ENCODE data around the gene DET1.
"Not testable (repeated sequence)": the region's sequence is repeated elsewhere in the genome, so short reads cannot be mapped to it uniquely, and the experiment has no call there.

Gene DET1

GRCh38 chr15:88541111-88541510 lies 5.4 kb downstream of the DET1 start:
- not testable (repeated sequence) for DNase-seq (ENCODE audit: low read depth in 3 of 3)

GRCh38 chr15:88540350-88540749 lies 6.1 kb downstream of the DET1 start:
- not testable (repeated sequence) for DNase-seq (ENCODE audit: low read depth in 3 of 3)

- no peak for DNase-seq (ENCODE audit: low read depth in 3 of 3)
Observed at GRCh38 chr15:88539441-88539840, 7.0 kb downstream of the DET1 start.

GRCh38 chr15:88538972-88539371 lies 7.5 kb downstream of the DET1 start:
- DNase-seq (ENCODE audit: low read depth in 3 of 3): no peak

- no peak for DNase-seq (ENCODE audit: low read depth in 3 of 3)
Observed at GRCh38 chr15:88537591-88538317, 8.7 kb downstream of the DET1 start.

GRCh38 chr15:88535607-88536313 lies 10.7 kb downstream of the DET1 start:
- DNase-seq (ENCODE audit: low read depth in 3 of 3): no peak

- DNase-seq (ENCODE audit: low read depth in 3 of 3): no peak
Observed at GRCh38 chr15:88535100-88535499, 11.4 kb downstream of the DET1 start.

GRCh38 chr15:88533376-88533775 lies 13.1 kb downstream of the DET1 start:
- no peak for DNase-seq (ENCODE audit: low read depth in 3 of 3)

GRCh38 chr15:88529021-88529630 lies 17.4 kb downstream of the DET1 start:
- no peak for DNase-seq (ENCODE audit: low read depth in 3 of 3)

GRCh38 chr15:88526247-88526879 lies 20.1 kb downstream of the DET1 start:
- DNase-seq (ENCODE audit: low read depth in 3 of 3): no peak

- no peak for DNase-seq (ENCODE audit: low read depth in 3 of 3)
Observed at GRCh38 chr15:88525418-88525817, 21.1 kb downstream of the DET1 start.

- not testable (repeated sequence) for DNase-seq (ENCODE audit: low read depth in 3 of 3)
Observed at GRCh38 chr15:88524094-88524493, 22.4 kb downstream of the DET1 start.

GRCh38 chr15:88518903-88519302 lies 27.6 kb downstream of the DET1 start:
- DNase-seq (ENCODE audit: low read depth in 3 of 3): no peak

- no peak for DNase-seq (ENCODE audit: low read depth in 3 of 3)
Observed at GRCh38 chr15:88513195-88513594, 33.3 kb downstream of the DET1 start.

GRCh38 chr15:88512601-88513000 lies 33.9 kb downstream of the DET1 start:
- DNase-seq (ENCODE audit: low read depth in 3 of 3): no peak

GRCh38 chr15:88512078-88512477 lies 34.4 kb downstream of the DET1 start:
- DNase-seq (ENCODE audit: low read depth in 3 of 3): no peak

- no peak for DNase-seq (ENCODE audit: low read depth in 3 of 3)
Observed at GRCh38 chr15:88511161-88511560, 35.3 kb downstream of the DET1 start.

GRCh38 chr15:88509964-88510363 lies 36.5 kb downstream of the DET1 start:
- no peak for DNase-seq (ENCODE audit: low read depth in 3 of 3)

- no peak for DNase-seq (ENCODE audit: low read depth in 3 of 3)
Observed at GRCh38 chr15:88509321-88509720, 37.2 kb downstream of the DET1 start.

GRCh38 chr15:88506628-88507027 lies 39.9 kb downstream of the DET1 start:
- no peak for DNase-seq (ENCODE audit: low read depth in 3 of 3)

GRCh38 chr15:88505721-88506120 lies 40.8 kb downstream of the DET1 start:
- no peak for DNase-seq (ENCODE audit: low read depth in 3 of 3)

- no peak for DNase-seq (ENCODE audit: low read depth in 3 of 3)
Observed at GRCh38 chr15:88504445-88504844, 42.0 kb downstream of the DET1 start.

Measured in stimulated activated CD4-positive, alpha-beta T cell treated with anti-CD3 and anti-CD28 coated beads, TNF-alpha, amount 100 ng/mL, for 24 hours (primary cell).